OCI-LY1 (cell line): ENCODE results near the gene IFI27L1.

Experiments used
- H2AFZ ChIP-seq: fragments of 200-600 bp; sonication (generic), shearing (Covaris generic); 2 replicates; pipeline ENCODE4 v1.6.0; 2014; ENCODE audit warnings: antibody characterized with exemption, mild to moderate bottlenecking, low read length
- H3F3A ChIP-seq: fragments of 200-600 bp; sonication (generic), shearing (Covaris generic); 2 replicates; pipeline ENCODE4 v1.6.0; 2014; ENCODE audit warnings: mild to moderate bottlenecking, antibody characterized with exemption, low read length, moderate library complexity; ENCODE audit not compliant: insufficient read depth
- H3K27ac ChIP-seq: fragments of 200-600 bp; sonication (generic); 2 replicates; pipeline ENCODE4 v1.5.1; 2014; ENCODE audit warnings: low read length, mixed run types, mild to moderate bottlenecking, low read depth; ENCODE audit not compliant: poor library complexity, severe bottlenecking
- H3K27me3 ChIP-seq: fragments of 200-600 bp; sonication (generic); 2 replicates; pipeline ENCODE4 v1.6.0; 2014; ENCODE audit warnings: antibody characterized with exemption, mild to moderate bottlenecking, low read length, moderate library complexity; ENCODE audit not compliant: insufficient read depth
- H3K36me3 ChIP-seq: fragments of 200-600 bp; sonication (generic); 2 replicates; pipeline ENCODE4 v1.6.1; 2014; ENCODE audit warnings: mild to moderate bottlenecking, antibody characterized with exemption, low read length, moderate library complexity, mixed read lengths; ENCODE audit not compliant: insufficient read depth
- H3K4me1 ChIP-seq: fragments of 200-600 bp; sonication (generic); 2 replicates; pipeline ENCODE4 v1.5.1; 2014; ENCODE audit warnings: mild to moderate bottlenecking, low read length, moderate library complexity; ENCODE audit not compliant: insufficient read depth, severe bottlenecking
- H3K4me2 ChIP-seq: fragments of 200-600 bp; sonication (generic), shearing (Covaris generic); 2 replicates; pipeline ENCODE4 v1.6.1; 2014; ENCODE audit warnings: low read length
- H3K4me3 ChIP-seq: fragments of 200-600 bp; sonication (generic); 2 replicates; pipeline ENCODE4 v1.5.1; 2014; ENCODE audit warnings: low read length, low read depth, mild to moderate bottlenecking, mixed read lengths; ENCODE audit not compliant: poor library complexity, severe bottlenecking
- H3K79me2 ChIP-seq: fragments of 200-600 bp; shearing (Covaris generic); 2 replicates; pipeline ENCODE4 v1.6.1; 2016; ENCODE audit warnings: mixed run types, low read length, mixed read lengths; ENCODE audit not compliant: insufficient read depth
- H3K9ac ChIP-seq: fragments of 200-600 bp; sonication (generic), shearing (Covaris generic); 2 replicates; pipeline ENCODE4 v1.6.1; 2014; ENCODE audit warnings: mild to moderate bottlenecking, low read length, mixed read lengths
- H3K9me2 ChIP-seq: fragments of 200-600 bp; sonication (generic), shearing (Covaris generic); 2 replicates; pipeline ENCODE4 v1.6.1; 2014; ENCODE audit warnings: low read depth, mild to moderate bottlenecking, low read length, mixed read lengths
- H3K9me3 ChIP-seq: fragments of 200-600 bp; shearing (Covaris generic); 2 replicates; pipeline ENCODE4 v1.6.1; 2014; ENCODE audit warnings: low read length, mixed read lengths
- H4K20me1 ChIP-seq: fragments of 200-600 bp; sonication (generic), shearing (Covaris generic); 2 replicates; pipeline ENCODE4 v1.6.0; 2016; ENCODE audit warnings: mild to moderate bottlenecking, low read length; ENCODE audit not compliant: insufficient read depth
- CTCF ChIP-seq: fragments of 200-600 bp; sonication (generic), shearing (Covaris generic); IDR thresholded peaks from 2 replicates; pipeline ENCODE4 v1.5.1; 2017; ENCODE audit warnings: mild to moderate bottlenecking, antibody characterized with exemption, low read length, moderate library complexity, mixed read lengths
- EZH2 ChIP-seq: fragments of 200-600 bp; sonication (generic), shearing (Covaris generic); IDR thresholded peaks from 2 replicates; pipeline ENCODE4 v1.8.0; 2017; ENCODE audit warnings: borderline replicate concordance, mixed run types, mild to moderate bottlenecking, antibody characterized with exemption, low read length, moderate library complexity, mixed read lengths

Gene IFI27L1

GRCh38 chr14:94123296-94123695, 42.2 kb downstream of the IFI27L1 start:
- H3K79me2 ChIP-seq, result no peaks in the 10 kb centered on the region
- H3K27me3 ChIP-seq, result peaks cover 3% of the 10 kb centered on the region; the same call in 1 of the 2 replicates
- H3K27ac ChIP-seq, result no peak overlapping the region
- no peaks in the 10 kb centered on the region for H4K20me1 ChIP-seq
- H3K9me2 ChIP-seq, result no peaks in the 10 kb centered on the region
- TF ChIP-seq EZH2, result no peak
- TF ChIP-seq CTCF, result no peak
- no peak overlapping the region for H3K9ac ChIP-seq
- H2AFZ ChIP-seq, result no peak overlapping the region
- no peak overlapping the region for H3K4me2 ChIP-seq
- H3K4me1 ChIP-seq, result no peaks in the 10 kb centered on the region
- no peak overlapping the region for H3K4me3 ChIP-seq
- no peaks in the 10 kb centered on the region for H3K9me3 ChIP-seq
- no peaks in the 10 kb centered on the region for H3F3A ChIP-seq
- no peaks in the 10 kb centered on the region; the same call in 1 of the 2 replicates for H3K36me3 ChIP-seq

DNA sequence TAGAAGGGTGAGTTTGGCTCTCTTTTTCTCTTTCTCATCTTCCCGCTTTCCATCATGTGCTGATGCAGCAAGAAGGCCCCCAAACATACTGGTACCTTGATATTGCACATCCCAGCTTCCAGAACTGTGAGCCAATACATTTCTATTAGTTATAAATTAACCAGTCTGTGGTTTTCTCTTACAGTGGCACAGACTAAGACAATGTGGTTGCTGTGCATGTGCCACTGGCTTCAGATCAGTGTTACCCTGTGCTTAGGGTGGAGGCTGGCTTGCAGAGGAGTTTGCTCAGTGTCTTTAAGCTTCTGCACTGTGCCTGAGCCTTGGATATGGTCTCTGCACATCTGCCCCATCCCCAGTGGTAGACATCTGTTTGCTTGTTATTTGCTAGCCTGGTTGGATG, 42.8 kb downstream of the IFI27L1 start:
- H3K9me3 ChIP-seq, result no peaks in the 10 kb centered on the region
- H3K9me2 ChIP-seq, result no peaks in the 10 kb centered on the region
- peaks cover 3% of the 10 kb centered on the region; the same call in 1 of the 2 replicates for H3K27me3 ChIP-seq
- TF ChIP-seq EZH2, result no peak
- no peak for TF ChIP-seq CTCF
- no peak overlapping the region for H2AFZ ChIP-seq
- H3F3A ChIP-seq, result no peaks in the 10 kb centered on the region
- no peaks in the 10 kb centered on the region; the same call in 1 of the 2 replicates for H3K36me3 ChIP-seq
- H3K9ac ChIP-seq, result no peak overlapping the region
- H4K20me1 ChIP-seq, result no peaks in the 10 kb centered on the region
- no peak overlapping the region for H3K4me2 ChIP-seq
- no peaks in the 10 kb centered on the region for H3K79me2 ChIP-seq
- peaks cover under 1% of the 10 kb centered on the region for H3K4me1 ChIP-seq
- no peak overlapping the region for H3K4me3 ChIP-seq
- H3K27ac ChIP-seq, result no peak overlapping the region

DNA sequence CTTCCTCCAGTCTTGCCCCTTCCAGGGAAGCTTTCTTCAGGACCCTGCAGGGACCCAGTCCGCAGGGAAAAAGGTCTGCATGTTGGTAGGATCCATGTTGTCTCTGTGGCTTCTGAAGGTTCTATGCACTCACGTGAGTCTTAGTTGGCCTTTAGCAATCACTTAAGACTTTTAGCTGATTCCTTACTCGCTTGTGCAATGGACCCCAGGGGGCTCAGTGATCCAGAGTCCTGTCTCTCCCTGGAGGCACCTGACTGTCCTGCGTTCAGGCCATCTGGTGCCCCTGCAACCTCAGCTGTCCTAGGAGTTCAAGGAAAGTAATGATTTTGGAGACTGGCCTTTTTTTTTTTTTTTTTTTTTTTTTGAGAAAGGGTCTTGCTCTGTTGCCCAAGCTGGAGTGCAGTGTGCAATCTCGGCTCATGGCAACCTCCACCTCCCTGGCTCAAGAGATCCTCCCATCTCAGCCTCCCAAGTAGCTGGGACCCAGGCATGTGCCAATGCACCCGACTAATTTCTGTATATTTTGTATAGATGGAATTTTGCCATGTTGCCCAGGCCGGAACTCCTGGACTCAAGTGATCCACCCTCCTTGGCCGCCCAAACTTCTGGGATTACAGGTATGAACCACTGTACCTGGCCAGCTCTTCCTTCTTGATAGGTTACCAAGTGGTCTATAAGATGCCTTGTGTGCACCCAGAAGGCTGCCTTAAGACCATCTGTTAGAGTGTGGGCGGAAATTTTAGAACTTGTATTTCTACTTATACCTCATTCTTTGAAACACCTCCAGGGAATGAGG, 43.7 kb downstream of the IFI27L1 start:
- H3F3A ChIP-seq, result no peaks in the 10 kb centered on the region
- no peak overlapping the region for H3K27ac ChIP-seq
- peaks cover 8% of the 10 kb centered on the region for H3K4me1 ChIP-seq
- no peaks in the 10 kb centered on the region for H4K20me1 ChIP-seq
- no peak overlapping the region for H3K4me3 ChIP-seq
- H2AFZ ChIP-seq, result no peak overlapping the region
- peaks cover 3% of the 10 kb centered on the region; the same call in 1 of the 2 replicates for H3K27me3 ChIP-seq
- H3K9me3 ChIP-seq, result no peaks in the 10 kb centered on the region
- H3K9ac ChIP-seq, result no peak overlapping the region
- no peaks in the 10 kb centered on the region for H3K79me2 ChIP-seq
- no peak overlapping the region for H3K4me2 ChIP-seq
- H3K9me2 ChIP-seq, result no peaks in the 10 kb centered on the region
- no peak for TF ChIP-seq CTCF
- TF ChIP-seq EZH2, result no peak
- H3K36me3 ChIP-seq, result no peaks in the 10 kb centered on the region; the same call in 1 of the 2 replicates
